ENCODE measurements around the gene UROS. TPM values are rescaled to one million over a fixed set of nuclear protein-coding genes. Genes with fewer than 3 reads are reported as not detected.

Gene UROS
- total and polyA plus RNA-seq, 2 experiments from 2014 or later: 83.1 to 87.8 TPM

DNA sequence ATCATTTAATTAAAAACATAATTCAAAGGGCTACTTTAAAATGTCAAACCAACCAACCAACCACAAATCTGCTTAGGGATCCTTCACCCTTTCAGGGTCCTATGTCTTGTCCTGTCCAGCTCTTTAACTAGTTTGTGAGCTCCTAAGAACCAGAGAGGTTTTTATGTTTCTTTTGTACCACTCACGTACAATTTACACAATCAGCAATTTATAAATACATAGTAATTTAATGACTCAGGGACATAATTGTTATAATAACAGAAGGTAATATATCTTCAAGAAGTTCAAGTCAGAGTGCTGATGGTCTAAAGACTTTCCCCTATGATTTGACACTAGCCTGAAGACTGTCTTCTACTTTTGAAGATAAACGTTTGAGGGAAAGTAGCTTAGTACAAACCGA lies 42.1 kb upstream of the UROS start:
- Histone ChIP-seq H3K36me3 (ENCODE audit: low read depth) (peaks cover 7% of the 10 kb centered on the region; the same call in 1 of the 2 replicates), H3K4me1 (ENCODE audit: insufficient read depth) (no peaks in the 10 kb centered on the region), H3K9me3 (ENCODE audit: low read depth) (no peaks in the 10 kb centered on the region), H3K4me2 (ENCODE audit: unreplicated experiment) (no peak overlapping the region), H3K9me2 (ENCODE audit: insufficient read depth) (no peaks in the 10 kb centered on the region), H3K27me3 (replicated peaks; ENCODE audit: insufficient read depth) (no peaks in the 10 kb centered on the region), H4K20me1 (ENCODE audit: insufficient read depth) (no peaks in the 10 kb centered on the region), H3K79me2 (ENCODE audit: insufficient read depth) (0 out of 2 replicates have a peak, but pooled peaks cover 1% of the 10 kb centered on the region), H2AFZ (no peak overlapping the region), H3K9ac (no peak overlapping the region), H3K27ac (no peak overlapping the region), H3K4me3 (no peak overlapping the region), H3F3A (ENCODE audit: insufficient read depth) (no peaks in the 10 kb centered on the region)
- no peak for DNase-seq
- in situ Hi-C loops (cut with MboI): no loop called here
- 93 to 99% methylated on average over 3 of the region's 3 CpGs for WGBS, 2 experiments (ENCODE audit: low coverage in 1 of 2, low lambda C conversion rate in 2 of 2, missing lambda C conversion rate in 2 of 2)
- no peak for TF ChIP-seq EZH2 (IDR thresholded peaks at IDR 0.05; ENCODE audit: insufficient read depth, poor library complexity, severe bottlenecking)

GRCh38 chr10:125859128-125859817 lies 36.2 kb upstream of the UROS start:
- Histone ChIP-seq H3K9ac (no peak overlapping the region), H3K9me2 (ENCODE audit: insufficient read depth) (no peaks in the 10 kb centered on the region), H4K20me1 (ENCODE audit: insufficient read depth) (no peaks in the 10 kb centered on the region), H3K27ac (no peak overlapping the region), H3K27me3 (replicated peaks; ENCODE audit: insufficient read depth) (no peaks in the 10 kb centered on the region), H3K9me3 (ENCODE audit: low read depth) (no peaks in the 10 kb centered on the region), H3K36me3 (ENCODE audit: low read depth) (peaks cover 12% of the 10 kb centered on the region), H3K4me1 (ENCODE audit: insufficient read depth) (no peaks in the 10 kb centered on the region), H3K79me2 (ENCODE audit: insufficient read depth) (no peaks in the 10 kb centered on the region), H3F3A (ENCODE audit: insufficient read depth) (no peaks in the 10 kb centered on the region), H3K4me3 (no peak overlapping the region), H2AFZ (no peak overlapping the region), H3K4me2 (ENCODE audit: unreplicated experiment) (no peak overlapping the region)
- TF ChIP-seq EZH2 (IDR thresholded peaks at IDR 0.05; ENCODE audit: insufficient read depth, poor library complexity, severe bottlenecking) (no peak), EZH2phosphoT487 (IDR thresholded peaks at IDR 0.05; ENCODE audit: insufficient read depth, low read depth) (no peak)
- WGBS, 2 experiments (ENCODE audit: low coverage in 1 of 2, low lambda C conversion rate in 2 of 2, missing lambda C conversion rate in 2 of 2): 96 to 100% methylated on average over 4 of the region's 4 CpGs
- in situ Hi-C loops (cut with MboI): no loop called here
- no peak for DNase-seq

- no peak overlapping the region for H3K27ac ChIP-seq
- H2AFZ ChIP-seq: no peak overlapping the region
- H3K79me2 ChIP-seq (ENCODE audit: insufficient read depth): no peaks in the 10 kb centered on the region
- no peaks in the 10 kb centered on the region for H3K4me1 ChIP-seq (ENCODE audit: insufficient read depth)
- WGBS, 2 experiments (ENCODE audit: low coverage in 1 of 2, low lambda C conversion rate in 2 of 2, missing lambda C conversion rate in 2 of 2): 50 to 57% methylated on average over 2 of the region's 2 CpGs
- H3K9me3 ChIP-seq (ENCODE audit: low read depth): no peaks in the 10 kb centered on the region
- in situ Hi-C loops (cut with MboI): no loop called here
- no peak overlapping the region for H3K9ac ChIP-seq
- H3K27me3 ChIP-seq (replicated peaks; ENCODE audit: insufficient read depth): no peaks in the 10 kb centered on the region
- no peaks in the 10 kb centered on the region for H3F3A ChIP-seq (ENCODE audit: insufficient read depth)
- DNase-seq: peak; percentile 3
- H3K4me2 ChIP-seq (ENCODE audit: unreplicated experiment): no peak overlapping the region
- H3K4me3 ChIP-seq: no peak overlapping the region
- TF ChIP-seq EZH2 (IDR thresholded peaks at IDR 0.05; ENCODE audit: insufficient read depth, poor library complexity, severe bottlenecking): no peak
- TF ChIP-seq EZH2phosphoT487 (IDR thresholded peaks at IDR 0.05; ENCODE audit: insufficient read depth, low read depth): no peak
- no peaks in the 10 kb centered on the region for H3K9me2 ChIP-seq (ENCODE audit: insufficient read depth)
- no peaks in the 10 kb centered on the region for H4K20me1 ChIP-seq (ENCODE audit: insufficient read depth)
- H3K36me3 ChIP-seq (ENCODE audit: low read depth): peaks cover 20% of the 10 kb centered on the region
These were observed 34.2 kb upstream of the UROS start for GRCh38 chr10:125857185-125857760.

DNA sequence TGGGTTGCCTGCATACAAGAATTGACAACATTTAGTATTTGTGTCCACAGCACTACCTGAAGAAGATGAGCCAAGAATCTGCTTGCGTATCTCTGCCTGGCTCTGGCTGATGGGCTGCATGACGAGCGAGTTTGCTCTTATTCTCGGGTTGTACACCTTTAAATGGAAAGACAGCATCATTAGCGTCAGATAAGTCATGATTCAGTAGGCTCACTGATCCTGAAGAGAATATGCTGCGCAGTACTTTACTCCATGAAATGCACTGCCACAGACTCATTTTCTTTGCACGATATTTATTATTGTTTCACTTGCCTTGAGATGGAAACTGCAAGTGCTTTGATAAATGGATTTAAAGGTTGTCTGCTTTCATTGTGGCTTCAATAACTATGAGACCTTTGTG lies 29.4 kb upstream of the UROS start:
- H3K9ac ChIP-seq: no peak overlapping the region
- DNase-seq: no peak
- H3K9me2 ChIP-seq (ENCODE audit: insufficient read depth): no peaks in the 10 kb centered on the region
- H3K4me2 ChIP-seq (ENCODE audit: unreplicated experiment): no peak overlapping the region
- no peak overlapping the region for H3K4me3 ChIP-seq
- H3K79me2 ChIP-seq (ENCODE audit: insufficient read depth): no peaks in the 10 kb centered on the region
- in situ Hi-C loops (cut with MboI): no loop called here
- no peaks in the 10 kb centered on the region for H3K27me3 ChIP-seq (replicated peaks; ENCODE audit: insufficient read depth)
- no peaks in the 10 kb centered on the region for H3K9me3 ChIP-seq (ENCODE audit: low read depth)
- H3K4me1 ChIP-seq (ENCODE audit: insufficient read depth): no peaks in the 10 kb centered on the region
- H3F3A ChIP-seq (ENCODE audit: insufficient read depth): no peaks in the 10 kb centered on the region
- no peak overlapping the region for H3K27ac ChIP-seq
- no peaks in the 10 kb centered on the region for H4K20me1 ChIP-seq (ENCODE audit: insufficient read depth)
- no peak for TF ChIP-seq EZH2 (IDR thresholded peaks at IDR 0.05; ENCODE audit: insufficient read depth, poor library complexity, severe bottlenecking)
- no peak for TF ChIP-seq EZH2phosphoT487 (IDR thresholded peaks at IDR 0.05; ENCODE audit: insufficient read depth, low read depth)
- WGBS, 2 experiments (ENCODE audit: low coverage in 1 of 2, low lambda C conversion rate in 2 of 2, missing lambda C conversion rate in 2 of 2): 93 to 94% methylated on average over 7 of the region's 7 CpGs
- H3K36me3 ChIP-seq (ENCODE audit: low read depth): peaks cover 20% of the 10 kb centered on the region; the same call in 1 of the 2 replicates
- no peak overlapping the region for H2AFZ ChIP-seq
